Measurements from ENCODE around the gene ADGRG3.
A peak's percentile ranks its signal among the peaks of the same experiment; 100 is the strongest.

The ADGRG3 gene

DNA sequence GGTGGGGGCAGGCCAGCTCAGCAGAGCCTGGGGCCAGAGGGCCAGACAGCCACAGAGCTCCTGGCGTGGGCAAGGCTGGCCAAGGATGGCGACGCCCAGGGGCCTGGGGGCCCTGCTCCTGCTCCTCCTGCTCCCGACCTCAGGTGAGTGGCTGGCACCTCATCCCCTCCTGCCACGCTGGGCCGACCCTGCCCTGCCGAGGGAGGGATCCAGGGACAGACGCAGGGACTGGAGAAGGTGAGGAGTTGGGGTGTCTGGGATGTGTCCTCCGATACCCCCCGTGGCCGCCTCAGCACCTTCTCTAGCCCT is at the start of gene ADGRG3:
Gene ADGRG3, plus strand, starts transcription at position 44 of the 309 bp plus-strand sequence. Its CDS starts 42 bp downstream, at position 86.
- H3K4me3 ChIP-seq (ENCODE audit: low read depth, low read length): no peak within 1 kb of the TSS
- TF ChIP-seq, protein P1, sequence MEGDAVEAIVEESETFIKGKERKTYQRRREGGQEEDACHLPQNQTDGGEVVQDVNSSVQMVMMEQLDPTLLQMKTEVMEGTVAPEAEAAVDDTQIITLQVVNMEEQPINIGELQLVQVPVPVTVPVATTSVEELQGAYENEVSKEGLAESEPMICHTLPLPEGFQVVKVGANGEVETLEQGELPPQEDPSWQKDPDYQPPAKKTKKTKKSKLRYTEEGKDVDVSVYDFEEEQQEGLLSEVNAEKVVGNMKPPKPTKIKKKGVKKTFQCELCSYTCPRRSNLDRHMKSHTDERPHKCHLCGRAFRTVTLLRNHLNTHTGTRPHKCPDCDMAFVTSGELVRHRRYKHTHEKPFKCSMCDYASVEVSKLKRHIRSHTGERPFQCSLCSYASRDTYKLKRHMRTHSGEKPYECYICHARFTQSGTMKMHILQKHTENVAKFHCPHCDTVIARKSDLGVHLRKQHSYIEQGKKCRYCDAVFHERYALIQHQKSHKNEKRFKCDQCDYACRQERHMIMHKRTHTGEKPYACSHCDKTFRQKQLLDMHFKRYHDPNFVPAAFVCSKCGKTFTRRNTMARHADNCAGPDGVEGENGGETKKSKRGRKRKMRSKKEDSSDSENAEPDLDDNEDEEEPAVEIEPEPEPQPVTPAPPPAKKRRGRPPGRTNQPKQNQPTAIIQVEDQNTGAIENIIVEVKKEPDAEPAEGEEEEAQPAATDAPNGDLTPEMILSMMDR (conservative IDR thresholded peaks at IDR 0.05; ENCODE audit: low read depth, low read length): no peak
- no peak for DNase-seq (ENCODE audit: low read depth)

- TF ChIP-seq, protein P1 (conservative IDR thresholded peaks at IDR 0.05; ENCODE audit: low read depth, low read length): no peak
- no peak for DNase-seq (ENCODE audit: low read depth)
- H3K4me3 ChIP-seq (ENCODE audit: low read depth, low read length): no peak overlapping the region
Measured at GRCh38 chr16:57619133-57619605, 48.9 kb upstream of the ADGRG3 start.

DNA sequence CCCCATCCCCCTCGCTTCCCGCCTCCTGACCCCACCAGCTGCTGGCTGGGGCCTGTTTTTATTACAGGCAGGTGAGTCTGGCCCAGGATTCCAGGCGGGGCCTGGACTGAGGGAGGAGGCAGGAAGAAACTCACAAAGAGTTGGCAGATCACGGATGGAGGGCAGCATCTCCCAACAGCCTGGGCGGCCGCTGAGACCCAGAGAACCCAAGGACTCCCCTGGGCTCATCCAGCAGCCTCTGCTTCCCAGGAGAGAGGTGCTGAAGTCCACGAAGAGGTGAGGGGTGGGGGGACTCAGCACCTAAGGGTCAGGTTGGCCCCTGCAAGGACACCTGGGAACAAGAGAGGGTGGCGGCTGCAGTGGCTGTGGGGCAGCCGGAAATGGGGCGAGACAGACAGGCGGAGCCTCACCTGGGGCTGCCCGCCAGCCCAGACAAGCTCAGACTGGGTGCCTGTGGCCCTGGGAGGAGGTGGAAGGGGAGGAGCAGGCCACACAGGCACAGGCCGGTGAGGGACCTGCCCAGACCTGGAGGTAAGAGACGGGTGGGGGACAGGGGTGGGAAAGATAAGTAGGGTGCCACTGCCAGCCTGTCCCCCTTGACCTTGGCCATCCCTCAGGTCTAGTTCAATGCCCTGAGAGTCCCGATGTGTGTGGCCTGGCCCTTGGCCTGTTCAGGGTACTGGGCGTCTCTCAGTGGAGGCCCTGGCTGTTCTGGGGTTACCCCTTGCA is 48.3 kb upstream of the ADGRG3 start:
- DNase-seq (ENCODE audit: low read depth): no peak
- H3K4me3 ChIP-seq (ENCODE audit: low read depth, low read length): no peak overlapping the region
- TF ChIP-seq, protein P1 (conservative IDR thresholded peaks at IDR 0.05; ENCODE audit: low read depth, low read length): no peak

DNA sequence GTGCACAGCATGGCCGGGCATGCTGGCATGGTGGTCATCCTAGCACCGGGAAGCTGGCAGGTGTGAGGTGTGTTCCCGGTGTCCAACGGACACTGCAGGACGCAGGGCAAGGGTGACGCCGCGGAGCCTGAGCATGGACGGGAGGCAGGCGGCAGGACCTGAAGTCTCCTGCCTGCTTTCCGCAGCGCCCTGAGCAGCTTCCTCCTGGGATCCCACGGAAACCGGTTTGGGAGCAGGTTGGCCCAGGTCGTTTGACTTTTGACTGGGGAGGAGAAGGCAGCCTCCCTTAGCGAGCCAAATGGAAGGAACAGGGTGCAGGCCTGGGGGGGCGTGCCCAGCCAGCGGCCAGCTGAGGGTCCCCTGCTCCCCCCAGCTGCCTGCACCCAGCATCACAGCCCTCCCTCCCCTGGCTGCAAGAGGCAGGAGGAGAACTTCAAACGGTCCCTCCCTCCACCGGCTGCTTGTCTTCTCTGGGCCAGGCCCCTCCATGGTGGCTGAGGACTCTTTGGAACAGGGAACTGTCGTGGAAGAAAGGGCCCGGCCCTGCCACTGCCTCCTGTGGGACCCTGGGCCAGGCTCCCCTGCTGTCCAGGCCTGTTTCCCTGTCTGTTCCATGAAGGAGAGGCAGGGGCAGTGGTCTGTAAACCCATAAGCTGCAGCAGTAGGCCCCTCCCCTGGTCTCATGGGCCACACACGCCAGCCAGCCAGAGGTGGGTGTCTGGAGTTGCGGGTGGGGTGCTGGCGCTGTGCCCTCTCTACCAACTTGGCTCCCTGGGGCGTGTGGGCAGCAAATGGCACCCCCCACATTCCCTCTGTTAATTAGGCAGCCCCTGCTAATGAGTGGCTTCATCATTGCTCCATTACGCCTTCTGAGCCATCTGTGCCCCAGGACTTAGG is 47.5 kb upstream of the ADGRG3 start:
- DNase-seq (ENCODE audit: low read depth): no peak
- H3K4me3 ChIP-seq (ENCODE audit: low read depth, low read length): no peak overlapping the region
- TF ChIP-seq, protein P1 (conservative IDR thresholded peaks at IDR 0.05; ENCODE audit: low read depth, low read length): no peak

GRCh38 chr16:57621521-57622271 is 46.4 kb upstream of the ADGRG3 start:
- TF ChIP-seq, protein P1 (conservative IDR thresholded peaks at IDR 0.05; ENCODE audit: low read depth, low read length): no peak
- DNase-seq (ENCODE audit: low read depth): no peak
- H3K4me3 ChIP-seq (ENCODE audit: low read depth, low read length): no peak overlapping the region

DNA sequence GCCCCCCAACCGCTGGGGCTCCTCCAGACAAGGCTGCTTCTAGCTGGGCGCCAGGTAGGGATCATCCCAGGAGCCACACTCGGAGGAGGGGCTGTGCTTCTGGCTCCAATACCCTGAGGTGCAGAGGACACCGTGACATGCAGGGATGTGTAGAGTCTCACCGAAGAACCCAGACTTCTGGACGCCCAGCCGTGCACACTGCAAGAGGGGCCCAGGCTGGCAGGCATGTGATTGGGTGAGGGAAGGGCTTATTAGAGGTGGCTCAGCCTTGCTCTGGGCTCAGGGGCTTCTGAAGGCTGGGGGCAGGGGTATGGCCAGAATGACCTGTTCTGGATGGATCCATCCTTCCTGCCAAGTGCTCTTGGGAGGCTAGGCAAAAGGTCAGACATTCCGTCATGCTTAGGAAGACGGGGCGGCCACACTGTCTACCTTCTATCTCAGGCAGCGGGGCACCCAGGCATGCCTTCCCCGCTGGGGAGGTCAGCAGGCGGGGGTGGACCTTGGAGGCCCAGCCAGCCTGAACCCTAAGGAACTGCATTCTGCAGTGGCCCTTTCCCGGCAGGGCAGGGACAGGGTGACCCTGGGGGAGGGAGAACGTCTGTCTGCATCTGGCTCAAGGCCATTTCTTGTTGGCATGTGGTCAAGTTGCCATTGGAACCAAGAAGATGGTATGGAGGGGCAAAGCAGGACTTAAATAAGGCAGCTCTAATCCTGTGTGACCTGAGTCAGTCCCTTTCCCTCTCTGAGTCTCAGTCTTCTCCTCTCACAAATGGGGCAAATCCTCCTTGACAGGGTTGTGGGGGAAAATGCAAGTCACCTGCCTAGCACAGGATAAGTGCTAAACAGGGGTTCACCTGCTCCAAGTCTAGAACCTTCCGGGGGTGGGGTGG is 45.5 kb upstream of the ADGRG3 start:
- TF ChIP-seq, protein P1 (conservative IDR thresholded peaks at IDR 0.05; ENCODE audit: low read depth, low read length): no peak
- no peak overlapping the region for H3K4me3 ChIP-seq (ENCODE audit: low read depth, low read length)
- peak; percentile 44 for DNase-seq (ENCODE audit: low read depth)
